NCI-H2107 treated with DMSO at 0.1 percent for 48 hours (cell line): ENCODE measurements around the gene LILRA2.
"Not testable (repeated sequence)": the region's sequence is repeated elsewhere in the genome, so short reads cannot be mapped to it uniquely, and the experiment has no call there.

Experiments
- DNase-seq: peaks from one replicate; lab custom pipeline; 2025; ENCODE audit not compliant: unreplicated experiment; lab: John Stamatoyannopoulos, UW

Gene LILRA2

DNA sequence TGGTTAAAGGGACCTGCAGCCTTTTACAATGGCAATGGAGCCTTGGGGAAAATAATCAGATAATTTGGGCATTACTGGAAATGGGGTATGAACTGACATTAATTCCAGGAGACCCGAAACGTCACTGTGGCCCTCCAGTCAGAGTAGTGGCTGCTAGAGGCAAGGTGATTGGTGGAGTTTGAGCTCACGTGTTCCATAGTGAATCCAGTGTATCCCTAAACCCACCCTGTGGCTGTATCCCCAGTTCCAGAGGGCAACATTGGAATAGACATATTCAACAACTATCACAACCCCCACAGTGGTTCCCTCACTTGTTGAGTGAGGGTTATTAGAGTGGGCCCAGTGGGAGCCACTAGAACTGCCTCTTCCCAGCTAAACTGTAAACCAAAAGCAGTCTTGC lies 3.3 kb upstream of the LILRA2 start:
- no peak for DNase-seq

DNA sequence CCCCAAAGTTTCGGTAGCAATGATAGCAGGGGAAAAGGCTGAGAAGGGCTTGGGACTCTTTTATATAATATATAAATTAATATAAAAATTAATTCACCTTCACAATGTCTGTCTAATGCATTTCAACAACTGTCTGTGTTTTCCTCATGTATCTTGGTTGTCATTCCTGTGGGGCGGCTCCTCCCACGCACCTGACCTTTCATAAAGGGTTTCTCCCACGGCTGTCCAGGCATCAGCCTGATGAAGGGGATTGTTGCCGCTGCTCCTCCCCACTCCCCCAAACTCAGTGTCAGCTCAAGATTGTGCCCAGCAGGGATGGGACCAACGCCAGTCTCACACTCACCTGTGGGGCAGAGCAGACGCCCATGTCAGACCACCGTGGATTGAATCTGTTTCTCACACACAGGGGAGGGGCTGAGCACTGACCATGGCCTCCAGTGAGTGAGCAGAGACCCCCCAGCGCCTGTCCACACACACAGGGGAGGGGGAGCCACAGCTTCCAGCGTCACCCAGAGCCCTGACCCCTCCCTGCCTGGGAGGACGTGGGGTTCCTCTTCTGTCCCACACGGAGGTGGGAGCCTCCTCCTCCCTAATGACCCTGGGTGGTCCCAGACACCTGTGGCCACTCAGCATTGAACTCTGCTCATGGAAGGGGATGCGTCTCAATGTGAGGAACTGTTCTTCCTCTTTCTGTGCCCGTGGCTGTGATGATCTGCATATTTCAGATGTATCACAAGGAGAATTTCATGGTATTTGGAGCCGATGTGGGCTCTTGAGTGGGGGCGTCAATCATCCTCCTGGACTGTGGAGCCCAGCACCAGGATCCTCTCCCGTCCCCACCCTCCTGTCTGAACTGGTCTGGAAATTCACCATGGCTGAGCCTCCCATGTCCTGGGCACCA lies 1.6 kb upstream of the LILRA2 start:
- DNase-seq: not testable (repeated sequence)

DNA sequence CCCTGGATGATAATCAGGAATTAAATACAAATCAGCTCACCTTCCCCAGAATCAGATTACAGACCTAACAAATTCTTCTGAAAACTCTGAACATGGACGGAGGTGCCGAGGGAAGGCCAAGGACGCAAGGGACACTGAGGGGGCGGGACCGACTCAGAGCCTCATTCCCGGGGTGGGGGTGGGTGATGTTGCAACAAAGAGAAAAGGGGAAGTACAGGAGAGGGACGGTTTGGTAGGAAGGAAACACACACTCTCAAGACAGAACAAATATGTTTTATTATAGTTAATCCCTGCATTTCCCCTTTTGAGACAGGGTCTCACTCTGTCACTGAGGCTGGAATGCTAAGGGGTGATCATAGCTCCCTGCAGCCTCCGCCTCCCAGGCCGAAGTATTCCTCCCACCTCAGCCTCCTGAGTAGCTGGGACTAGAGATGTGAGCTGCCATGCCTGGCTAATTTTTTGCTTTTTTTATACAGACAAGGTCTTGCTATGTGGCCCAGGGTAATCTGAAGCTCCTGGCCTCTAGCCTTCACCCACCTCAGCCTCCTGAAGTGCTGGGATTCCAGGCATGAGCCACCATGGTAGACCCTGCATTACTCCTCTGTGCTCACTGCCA lies 786 bp upstream of the LILRA2 start:
- DNase-seq: no peak

DNA sequence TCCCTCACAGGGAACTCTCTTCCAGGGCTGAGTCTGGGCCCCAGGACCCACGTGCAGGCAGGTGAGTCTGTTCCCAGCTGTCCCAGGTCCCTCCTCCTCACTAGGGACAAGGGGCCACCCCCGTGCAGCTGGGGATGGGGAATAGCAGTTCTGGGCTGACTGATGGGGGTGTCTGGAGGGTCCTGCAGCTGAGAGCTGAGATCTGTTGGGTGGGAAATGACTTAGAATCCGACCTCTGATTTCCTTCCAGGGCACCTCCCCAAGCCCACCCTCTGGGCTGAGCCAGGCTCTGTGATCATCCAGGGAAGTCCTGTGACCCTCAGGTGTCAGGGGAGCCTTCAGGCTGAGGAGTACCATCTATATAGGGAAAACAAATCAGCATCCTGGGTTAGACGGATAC lies 461 bp downstream of the LILRA2 start:
- DNase-seq: no peak

DNA sequence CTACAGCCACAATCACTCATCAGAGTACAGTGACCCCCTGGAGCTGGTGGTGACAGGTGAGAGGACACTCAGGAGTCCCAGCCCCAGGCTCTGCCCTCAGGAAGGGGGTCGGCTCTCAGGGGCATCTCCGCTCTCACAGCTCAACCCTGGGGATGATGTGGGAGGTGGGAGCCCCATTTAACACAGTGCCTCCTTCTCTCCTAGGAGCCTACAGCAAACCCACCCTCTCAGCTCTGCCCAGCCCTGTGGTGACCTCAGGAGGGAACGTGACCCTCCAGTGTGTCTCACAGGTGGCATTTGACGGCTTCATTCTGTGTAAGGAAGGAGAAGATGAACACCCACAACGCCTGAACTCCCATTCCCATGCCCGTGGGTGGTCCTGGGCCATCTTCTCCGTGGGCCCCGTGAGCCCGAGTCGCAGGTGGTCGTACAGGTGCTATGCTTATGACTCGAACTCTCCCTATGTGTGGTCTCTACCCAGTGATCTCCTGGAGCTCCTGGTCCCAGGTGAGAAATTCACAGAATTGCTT lies 1.0 kb downstream of the LILRA2 start:
- DNase-seq: no peak

DNA sequence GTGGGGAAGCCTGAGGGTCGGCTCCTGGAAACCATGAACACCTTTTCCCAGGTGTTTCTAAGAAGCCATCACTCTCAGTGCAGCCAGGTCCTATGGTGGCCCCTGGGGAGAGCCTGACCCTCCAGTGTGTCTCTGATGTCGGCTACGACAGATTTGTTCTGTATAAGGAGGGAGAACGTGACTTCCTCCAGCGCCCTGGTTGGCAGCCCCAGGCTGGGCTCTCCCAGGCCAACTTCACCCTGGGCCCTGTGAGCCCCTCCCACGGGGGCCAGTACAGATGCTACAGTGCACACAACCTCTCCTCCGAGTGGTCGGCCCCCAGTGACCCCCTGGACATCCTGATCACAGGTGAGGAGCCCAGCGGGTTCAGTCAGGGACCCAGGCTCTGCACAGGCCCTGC lies 1.6 kb downstream of the LILRA2 start:
- not testable (repeated sequence) for DNase-seq

DNA sequence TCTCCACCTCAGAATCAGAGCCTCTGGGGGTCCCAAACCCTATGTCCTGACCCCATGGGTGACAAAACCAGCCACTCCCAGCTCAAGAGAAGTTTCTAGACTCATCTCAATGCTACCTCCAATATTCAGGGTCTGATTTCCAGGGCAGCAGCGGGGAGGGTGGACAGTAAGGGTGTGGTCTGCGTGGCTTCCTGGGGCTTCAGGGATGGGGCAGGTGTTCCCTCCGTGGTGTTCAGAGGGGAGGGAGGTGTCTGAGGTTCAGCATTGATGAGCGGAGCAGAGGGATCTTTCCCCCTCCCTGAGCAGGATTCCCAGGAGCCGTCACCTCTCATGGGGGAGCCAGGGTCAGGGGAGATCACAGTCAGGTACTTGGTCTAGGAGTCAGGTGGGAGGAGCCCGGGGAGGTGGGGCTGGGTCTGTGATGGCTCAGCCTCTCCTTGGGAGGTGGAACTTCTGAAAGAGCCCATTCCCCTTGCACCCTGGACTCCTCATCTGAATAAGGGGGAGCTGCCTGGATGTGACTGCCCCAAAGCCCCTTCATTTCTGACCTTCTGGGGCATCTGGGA lies 2.9 kb downstream of the LILRA2 start:
- no peak for DNase-seq

DNA sequence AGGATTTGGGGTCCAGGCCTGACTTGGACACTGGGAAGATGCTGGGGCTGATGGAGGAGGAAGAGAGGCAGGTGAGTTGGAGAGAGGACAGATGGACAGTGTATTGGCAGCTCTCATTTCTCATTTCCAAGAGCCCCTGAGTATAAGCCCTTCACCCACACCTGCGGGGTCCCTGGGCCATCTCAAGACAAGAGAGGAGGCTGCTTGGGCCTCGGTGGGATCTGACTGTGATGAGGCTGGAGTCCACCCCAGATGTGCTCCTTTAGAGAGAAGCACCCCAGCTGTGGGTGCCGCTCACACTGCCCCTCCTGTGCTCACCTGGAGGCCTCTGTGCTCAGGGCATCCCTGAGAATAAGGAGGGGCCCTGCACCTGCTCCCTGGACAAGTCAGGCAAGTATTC lies 3.7 kb downstream of the LILRA2 start:
- no peak for DNase-seq

DNA sequence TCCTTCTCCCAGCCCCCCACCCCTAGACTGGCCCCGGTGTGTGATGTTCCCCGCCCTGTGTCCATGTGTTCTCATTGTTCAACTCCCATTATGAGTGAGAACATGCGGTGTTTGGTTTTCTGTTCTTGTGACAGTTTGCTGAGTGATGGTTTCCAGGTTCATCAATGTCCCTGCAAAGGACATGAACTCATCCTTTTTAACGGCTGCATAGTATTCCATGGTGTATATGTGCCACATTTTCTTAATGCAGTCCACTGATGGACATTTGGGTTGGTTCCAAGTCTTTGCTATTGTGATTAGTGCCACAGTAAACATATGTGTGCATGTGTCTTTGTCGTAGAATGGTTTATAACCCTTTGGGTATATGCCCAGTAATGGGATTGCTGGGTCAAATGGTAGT lies 4.7 kb downstream of the LILRA2 start:
- not testable (repeated sequence) for DNase-seq

DNA sequence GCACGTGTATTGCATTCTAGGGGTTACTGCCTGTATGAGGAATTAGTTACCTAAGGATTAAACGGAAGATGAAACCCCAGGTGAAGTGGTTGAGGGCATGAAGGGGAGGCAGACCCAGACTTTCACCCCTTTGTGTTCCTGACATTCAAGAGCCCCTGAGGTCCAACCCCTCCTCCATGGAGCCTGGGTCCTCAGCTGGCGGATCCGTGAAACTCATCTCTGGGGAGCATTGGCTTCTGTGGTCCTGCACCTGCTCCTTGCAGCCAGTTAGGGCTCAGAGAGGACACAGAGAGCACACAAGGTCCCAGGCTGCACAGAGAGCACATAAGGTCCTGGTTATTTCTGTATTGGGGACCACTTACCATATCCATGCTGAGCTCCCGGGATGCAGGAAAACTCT lies 12.8 kb downstream of the LILRA2 start:
- DNase-seq: no peak

DNA sequence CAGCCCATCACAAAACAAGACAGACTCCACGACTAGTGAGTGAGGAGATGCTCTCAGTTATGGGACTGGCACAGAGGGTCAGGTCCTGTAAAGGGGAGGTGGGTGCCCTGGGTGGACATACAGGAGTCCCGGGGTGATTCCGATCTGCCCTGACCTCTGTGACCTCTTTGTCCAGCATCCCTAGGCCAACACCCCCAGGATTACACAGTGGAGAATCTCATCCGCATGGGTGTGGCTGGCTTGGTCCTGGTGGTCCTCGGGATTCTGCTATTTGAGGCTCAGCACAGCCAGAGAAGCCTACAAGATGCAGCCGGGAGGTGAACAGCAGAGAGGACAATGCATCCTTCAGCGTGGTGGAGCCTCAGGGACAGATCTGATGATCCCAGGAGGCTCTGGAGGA lies 13.4 kb downstream of the LILRA2 start:
- no peak for DNase-seq

DNA sequence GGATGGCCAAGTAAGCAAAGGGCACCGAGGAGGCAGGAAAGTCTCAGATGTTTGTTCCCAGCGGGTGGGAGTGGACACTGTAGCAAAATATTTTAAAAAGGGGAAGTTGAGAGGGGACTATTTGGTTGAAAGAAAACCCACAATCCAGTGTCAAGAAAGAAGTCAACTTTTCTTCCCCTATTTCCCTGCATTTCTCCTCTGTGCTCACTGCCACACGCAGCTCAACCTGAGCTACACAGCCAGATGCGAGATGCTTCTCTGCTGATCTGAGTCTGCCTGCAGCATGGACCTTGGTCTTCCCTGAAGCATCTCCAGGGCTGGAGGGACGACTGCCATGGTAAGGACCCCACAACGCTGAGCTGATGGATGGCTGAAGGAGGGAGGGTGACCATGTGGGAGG lies 19.9 kb downstream of the LILRA2 start, which contains the start of gene LILRA1:
Gene LILRA1, plus strand, starts transcription at position 188 of the 400 bp plus-strand sequence. CDS start 613 bp downstream, outside the sequence.
- not testable (repeated sequence) for DNase-seq

DNA sequence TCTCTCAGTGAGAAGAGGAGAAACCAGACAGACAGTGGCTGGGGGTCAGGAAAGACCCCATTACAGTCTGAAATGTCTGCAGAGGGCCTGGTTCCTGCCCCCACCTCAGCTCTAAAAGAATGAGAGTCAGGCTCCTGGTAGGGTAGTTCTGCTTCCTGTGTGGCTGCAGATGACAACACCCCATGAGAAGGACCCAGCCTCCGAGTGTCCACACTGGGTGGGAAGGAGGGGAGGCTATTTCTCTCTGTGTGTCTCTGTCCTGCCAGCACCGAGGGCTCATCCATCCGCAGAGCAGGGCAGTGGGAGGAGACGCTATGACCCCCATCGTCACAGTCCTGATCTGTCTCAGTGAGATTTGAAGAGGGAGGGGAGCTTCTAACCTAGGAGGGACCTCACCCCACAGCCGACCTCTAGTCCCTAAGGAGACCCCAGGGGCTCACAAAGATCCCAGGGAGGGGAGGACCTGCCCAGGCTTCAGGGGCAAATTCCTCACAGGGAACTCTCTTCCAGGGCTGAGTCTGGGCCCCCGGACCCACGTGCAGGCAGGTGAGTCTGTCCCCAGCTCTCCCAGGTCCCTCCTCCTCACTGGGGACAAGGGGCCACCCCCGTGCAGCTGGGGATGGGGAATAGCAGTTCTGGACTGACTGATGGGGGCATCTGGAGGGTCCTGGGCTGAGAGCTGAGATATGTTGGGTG lies 20.5 kb downstream of the LILRA2 start:
- DNase-seq: not testable (repeated sequence)

DNA sequence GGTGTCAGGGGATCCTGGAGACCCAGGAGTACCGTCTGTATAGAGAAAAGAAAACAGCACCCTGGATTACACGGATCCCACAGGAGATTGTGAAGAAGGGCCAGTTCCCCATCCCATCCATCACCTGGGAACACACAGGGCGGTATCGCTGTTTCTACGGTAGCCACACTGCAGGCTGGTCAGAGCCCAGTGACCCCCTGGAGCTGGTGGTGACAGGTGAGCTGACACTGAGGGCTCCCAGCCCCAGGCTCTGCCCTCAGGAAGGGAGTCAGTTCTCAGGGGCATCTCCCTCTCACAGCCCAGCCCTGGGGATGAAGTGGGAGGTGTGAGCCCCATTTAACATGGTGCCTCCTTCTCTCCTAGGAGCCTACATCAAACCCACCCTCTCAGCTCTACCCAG lies 21.1 kb downstream of the LILRA2 start:
- DNase-seq: no peak

DNA sequence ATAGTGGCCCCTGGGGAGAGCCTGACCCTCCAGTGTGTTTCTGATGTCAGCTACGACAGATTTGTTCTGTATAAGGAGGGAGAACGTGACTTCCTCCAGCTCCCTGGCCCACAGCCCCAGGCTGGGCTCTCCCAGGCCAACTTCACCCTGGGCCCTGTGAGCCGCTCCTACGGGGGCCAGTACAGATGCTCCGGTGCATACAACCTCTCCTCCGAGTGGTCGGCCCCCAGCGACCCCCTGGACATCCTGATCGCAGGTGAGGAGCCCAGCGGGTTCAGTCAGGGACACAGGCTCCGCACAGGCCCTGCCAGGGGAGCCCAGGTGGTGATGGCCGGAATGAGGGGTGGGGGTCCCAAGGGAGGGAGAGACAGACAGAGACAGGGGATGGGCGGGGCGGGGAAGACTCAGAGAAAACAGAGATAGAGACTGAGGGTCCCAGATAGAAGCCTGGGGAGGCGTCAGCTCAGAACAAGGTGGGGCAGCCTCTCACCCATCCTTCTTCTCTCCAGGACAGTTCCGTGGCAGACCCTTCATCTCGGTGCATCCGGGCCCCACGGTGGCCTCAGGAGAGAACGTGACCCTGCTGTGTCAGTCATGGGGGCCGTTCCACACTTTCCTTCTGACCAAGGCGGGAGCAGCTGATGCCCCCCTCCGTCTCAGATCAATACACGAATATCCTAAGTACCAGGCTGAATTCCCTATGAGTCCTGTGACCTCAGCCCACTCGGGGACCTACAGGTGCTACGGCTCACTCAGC lies 22.3 kb downstream of the LILRA2 start:
- not testable (repeated sequence) for DNase-seq

DNA sequence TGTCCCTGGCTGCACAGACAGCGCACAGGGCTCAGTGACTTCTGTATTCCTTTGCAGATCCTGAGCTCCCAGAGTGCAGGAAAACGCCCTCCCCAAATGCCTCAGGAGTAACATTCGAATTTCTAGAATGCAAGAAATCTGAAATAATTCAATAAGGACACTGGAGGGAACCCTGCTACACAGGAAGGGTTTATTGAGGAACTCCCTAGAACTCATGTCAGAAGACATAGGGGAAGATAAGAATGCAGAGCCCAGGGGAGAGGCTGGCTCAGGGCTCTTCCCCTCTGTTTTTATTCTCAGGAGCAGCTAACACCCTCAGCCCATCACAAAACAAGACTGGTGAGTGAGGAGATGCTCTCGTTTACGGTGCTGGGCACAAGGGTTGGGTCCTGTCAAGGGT lies 26.6 kb downstream of the LILRA2 start:
- DNase-seq: no peak

DNA sequence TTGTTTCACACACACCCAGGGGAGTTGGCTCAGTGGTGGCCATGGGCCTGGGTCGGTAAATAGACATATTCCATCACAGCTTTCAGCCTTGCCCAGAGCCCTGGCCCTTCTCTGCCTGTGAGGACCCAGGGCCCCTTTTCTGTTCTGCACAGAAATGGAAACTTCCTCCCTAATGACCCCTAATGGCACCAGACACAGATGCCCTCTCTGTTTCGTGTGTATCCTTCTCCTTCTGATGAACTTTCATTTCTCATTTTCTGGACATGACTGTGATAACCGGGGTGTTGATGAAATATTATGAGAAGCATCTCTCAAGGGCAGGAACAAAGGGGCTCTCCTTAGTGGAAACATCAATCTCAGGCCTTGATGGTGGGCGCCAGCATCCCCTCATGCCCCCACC lies 32.6 kb downstream of the LILRA2 start:
- no peak for DNase-seq

DNA sequence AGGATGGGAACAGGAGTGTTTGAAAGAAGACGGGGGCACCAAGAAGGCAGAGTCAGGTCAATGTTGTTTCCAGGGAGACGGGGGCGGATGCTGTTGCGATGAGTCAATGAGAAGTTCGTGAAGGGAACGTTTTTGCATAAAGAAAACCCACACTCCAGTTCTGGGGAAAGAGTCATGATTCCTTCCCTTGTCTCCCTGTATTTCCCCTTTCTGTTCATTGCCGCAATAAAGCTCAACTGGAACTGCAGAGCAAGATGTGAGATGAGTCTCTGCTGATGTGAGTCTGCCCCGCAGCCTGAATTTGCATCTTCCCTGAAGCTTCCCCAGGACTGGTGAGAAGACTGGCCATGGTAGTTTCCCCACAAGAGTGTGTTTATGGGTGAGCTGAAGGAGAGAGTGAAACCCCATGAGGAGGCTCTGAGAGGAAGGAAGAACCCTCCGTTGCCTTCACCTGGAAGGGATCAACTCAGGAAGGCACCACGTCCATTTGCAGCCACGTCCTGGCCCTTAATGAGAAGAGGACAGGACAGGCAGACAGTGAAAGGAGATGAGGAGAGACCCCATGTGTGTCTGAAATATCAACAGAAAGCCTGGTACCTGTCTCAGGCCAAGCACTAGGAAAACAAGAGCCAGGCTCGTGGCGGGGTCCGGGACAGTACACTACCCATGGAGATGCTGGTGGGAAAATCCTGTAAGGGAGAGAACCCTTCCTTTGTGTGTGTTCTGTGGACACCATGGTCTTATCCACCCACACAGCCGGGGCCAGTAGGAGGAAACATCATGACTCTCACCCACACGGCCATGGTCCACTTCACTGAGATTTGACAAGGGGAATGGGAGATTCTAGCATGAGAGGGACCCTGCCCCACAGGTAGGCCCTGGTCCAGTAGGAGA lies 33.5 kb downstream of the LILRA2 start:
- no peak for DNase-seq

DNA sequence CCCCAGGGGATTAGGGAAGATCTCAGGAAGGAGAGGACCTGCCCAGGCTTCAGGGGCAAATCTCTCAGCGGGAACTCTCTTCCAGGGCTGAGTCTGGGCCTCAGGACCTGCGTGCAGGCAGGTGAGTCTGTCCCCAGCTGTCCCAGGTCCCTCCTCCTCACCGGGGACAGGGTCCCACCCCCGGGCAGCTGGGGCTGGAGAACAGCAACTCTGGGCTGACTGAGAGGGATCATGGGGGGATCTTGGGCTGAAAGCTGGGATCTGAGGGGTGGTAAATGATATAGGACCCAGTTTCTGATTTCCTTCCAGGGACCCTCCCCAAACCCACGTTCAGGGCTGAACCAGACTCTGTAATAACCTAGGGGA lies 34.2 kb downstream of the LILRA2 start:
- DNase-seq: no peak

DNA sequence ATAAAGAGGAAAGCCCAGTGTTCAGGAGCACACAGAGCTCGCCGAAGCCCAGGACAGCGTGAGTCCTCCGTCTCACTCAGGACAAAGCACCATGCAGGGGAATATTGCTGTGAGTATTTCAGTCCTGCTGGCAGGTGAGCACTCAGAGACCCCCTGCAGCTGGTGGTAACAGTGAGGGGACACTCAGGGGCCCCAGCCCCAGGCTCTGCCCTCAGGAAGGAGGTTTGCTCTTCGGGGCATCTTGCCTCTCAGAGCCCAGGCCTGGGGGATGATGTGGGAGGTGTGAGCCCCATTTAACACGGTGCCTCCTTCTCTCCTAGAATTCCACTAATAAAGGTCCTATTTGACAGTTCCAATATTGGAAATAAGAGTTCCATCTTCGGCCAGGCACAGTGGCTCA lies 34.6 kb downstream of the LILRA2 start:
- DNase-seq: no peak
